HG03175 (cell line): ENCODE data around the gene LRRFIP1.

Source experiments
- ATAC-seq: cut with Tn5 transposase; IDR thresholded peaks from one replicate; pipeline ENCODE4 v1.9.1; 2021; ENCODE audit warnings: mild to moderate bottlenecking, moderate library complexity; ENCODE audit not compliant: unreplicated experiment

The LRRFIP1 gene

GRCh38 chr2:237701033-237701858, 73.9 kb downstream of the LRRFIP1 start:
- no peak for ATAC-seq

GRCh38 chr2:237701859-237702390, 74.5 kb downstream of the LRRFIP1 start:
- ATAC-seq: no peak

- no peak for ATAC-seq
Observed at GRCh38 chr2:237702441-237703391, 75.3 kb downstream of the LRRFIP1 start.

GRCh38 chr2:237704501-237705434, 77.4 kb downstream of the LRRFIP1 start:
- no peak for ATAC-seq

- no peak for ATAC-seq
Observed at GRCh38 chr2:237706257-237706656, 78.9 kb downstream of the LRRFIP1 start.

- no peak for ATAC-seq
Observed at GRCh38 chr2:237708065-237708398, 80.6 kb downstream of the LRRFIP1 start.

GRCh38 chr2:237708491-237708890, 81.1 kb downstream of the LRRFIP1 start:
- ATAC-seq: no peak

GRCh38 chr2:237708961-237709360, 81.6 kb downstream of the LRRFIP1 start:
- no peak for ATAC-seq

GRCh38 chr2:237711458-237712150, 84.2 kb downstream of the LRRFIP1 start:
- ATAC-seq: no peak

- no peak for ATAC-seq
Observed at GRCh38 chr2:237712477-237713377, 85.3 kb downstream of the LRRFIP1 start.

- ATAC-seq: no peak
Observed at GRCh38 chr2:237714690-237715458, 87.5 kb downstream of the LRRFIP1 start.

GRCh38 chr2:237715459-237715947, 88.1 kb downstream of the LRRFIP1 start:
- ATAC-seq: no peak

GRCh38 chr2:237716011-237716410, 88.6 kb downstream of the LRRFIP1 start:
- ATAC-seq: no peak

- ATAC-seq: no peak
Observed at GRCh38 chr2:237717366-237718276, 90.2 kb downstream of the LRRFIP1 start.

- no peak for ATAC-seq
Observed at GRCh38 chr2:237718277-237718634, 90.9 kb downstream of the LRRFIP1 start.

- ATAC-seq: no peak
Observed at GRCh38 chr2:237720444-237720843, 93.1 kb downstream of the LRRFIP1 start.

- ATAC-seq: no peak
Observed at GRCh38 chr2:237720957-237721356, 93.6 kb downstream of the LRRFIP1 start.
